OCI-LY3 (cell line): ENCODE measurements around the gene STAT5A.

ENCODE experiments used
- EZH2phosphoT487 ChIP-seq: fragments of 200-600 bp; shearing (Covaris generic); IDR thresholded peaks from 2 replicates; pipeline ENCODE4 v1.6.1; 2018; ENCODE audit warnings: antibody characterized with exemption, mixed run types, low read depth
- TF ChIP-seq, protein P1 (sequence below): fragments of 200-600, 300-600 bp; sonication (generic); IDR thresholded peaks from 2 replicates; pipeline ENCODE4 v1.5.1; 2014; ENCODE audit warnings: antibody characterized with exemption, low read length, low read depth

DNA sequence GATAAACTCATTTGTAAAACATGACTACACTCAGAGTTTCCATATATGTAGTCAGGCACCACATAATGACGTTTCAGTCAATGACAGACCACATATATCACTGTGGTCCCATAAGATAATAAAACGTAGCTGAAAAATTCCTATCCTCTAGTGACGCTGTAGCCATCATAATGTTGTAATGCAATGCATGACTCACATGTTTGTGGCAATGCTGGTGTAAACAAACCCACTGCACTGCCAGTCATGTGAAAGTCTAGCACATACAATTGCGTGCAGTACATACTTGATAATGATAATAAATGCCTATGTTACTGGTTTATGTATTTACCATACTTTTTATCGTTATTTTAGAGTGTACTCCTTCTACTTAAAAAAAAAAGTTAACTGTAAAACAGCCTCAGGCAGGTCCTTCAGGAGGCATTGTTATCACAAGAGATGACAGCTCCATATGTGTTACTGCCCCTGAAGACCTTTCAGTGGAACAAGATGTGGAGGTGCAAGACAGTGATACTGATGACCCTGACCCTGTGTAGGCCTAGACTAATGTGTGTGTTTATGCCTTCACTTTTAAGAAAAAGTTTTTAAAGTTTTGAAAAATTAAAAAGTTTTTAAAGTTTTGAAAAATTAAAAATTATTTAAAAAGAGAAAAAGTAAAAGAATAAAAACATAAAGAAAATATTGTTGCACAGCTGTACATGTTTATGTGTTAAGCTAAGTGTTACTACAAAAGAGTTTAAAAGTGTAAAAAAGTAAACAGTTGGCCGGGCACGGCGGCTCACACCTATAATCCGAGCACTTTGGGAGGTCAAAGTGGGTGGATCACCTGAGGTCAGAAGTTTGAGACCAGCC lies 21.2 kb upstream of the STAT5A start:
- TF ChIP-seq, protein P1, sequence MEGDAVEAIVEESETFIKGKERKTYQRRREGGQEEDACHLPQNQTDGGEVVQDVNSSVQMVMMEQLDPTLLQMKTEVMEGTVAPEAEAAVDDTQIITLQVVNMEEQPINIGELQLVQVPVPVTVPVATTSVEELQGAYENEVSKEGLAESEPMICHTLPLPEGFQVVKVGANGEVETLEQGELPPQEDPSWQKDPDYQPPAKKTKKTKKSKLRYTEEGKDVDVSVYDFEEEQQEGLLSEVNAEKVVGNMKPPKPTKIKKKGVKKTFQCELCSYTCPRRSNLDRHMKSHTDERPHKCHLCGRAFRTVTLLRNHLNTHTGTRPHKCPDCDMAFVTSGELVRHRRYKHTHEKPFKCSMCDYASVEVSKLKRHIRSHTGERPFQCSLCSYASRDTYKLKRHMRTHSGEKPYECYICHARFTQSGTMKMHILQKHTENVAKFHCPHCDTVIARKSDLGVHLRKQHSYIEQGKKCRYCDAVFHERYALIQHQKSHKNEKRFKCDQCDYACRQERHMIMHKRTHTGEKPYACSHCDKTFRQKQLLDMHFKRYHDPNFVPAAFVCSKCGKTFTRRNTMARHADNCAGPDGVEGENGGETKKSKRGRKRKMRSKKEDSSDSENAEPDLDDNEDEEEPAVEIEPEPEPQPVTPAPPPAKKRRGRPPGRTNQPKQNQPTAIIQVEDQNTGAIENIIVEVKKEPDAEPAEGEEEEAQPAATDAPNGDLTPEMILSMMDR: no peak
- no peak for TF ChIP-seq EZH2phosphoT487
